ENCODE data around the gene HS6ST1. TPM values are rescaled to one million over a fixed set of nuclear protein-coding genes. Genes with fewer than 3 reads are reported as not detected.

Gene HS6ST1
- total RNA-seq, 1 donor from 2014 or later: 26.8 TPM

DNA sequence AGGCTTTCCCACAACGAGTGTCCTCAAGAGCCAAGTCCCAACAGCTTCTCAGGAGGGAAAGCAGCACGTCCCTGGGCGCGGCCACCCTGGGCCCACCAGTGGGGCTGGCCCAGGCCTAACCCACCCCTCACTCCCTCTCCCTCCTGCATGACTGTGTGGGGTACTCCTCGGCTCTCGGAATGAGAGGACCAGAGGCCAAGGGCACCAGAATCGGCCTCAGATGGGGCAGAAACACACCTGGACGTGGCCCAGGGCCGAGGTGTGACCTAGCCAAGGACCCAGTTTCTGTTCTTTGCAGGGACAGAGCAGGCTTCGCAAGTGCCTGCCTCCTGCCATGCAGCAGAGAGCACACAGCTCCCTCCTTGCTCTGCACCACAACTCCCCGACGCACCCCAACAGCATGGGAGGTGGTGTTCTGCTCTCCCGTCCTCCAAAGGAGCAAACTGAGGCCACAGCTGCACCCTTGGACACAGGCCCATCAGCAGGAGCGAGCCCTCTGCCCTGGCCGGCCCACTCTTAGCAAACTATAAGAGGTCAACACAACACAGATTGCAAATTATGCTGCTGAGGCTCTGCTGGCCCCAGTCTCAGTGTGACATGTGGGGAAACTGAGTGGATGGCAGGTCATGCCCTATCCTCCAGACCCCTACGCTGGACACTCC lies 19.7 kb downstream of the HS6ST1 start:
- DNase-seq: no peak

DNA sequence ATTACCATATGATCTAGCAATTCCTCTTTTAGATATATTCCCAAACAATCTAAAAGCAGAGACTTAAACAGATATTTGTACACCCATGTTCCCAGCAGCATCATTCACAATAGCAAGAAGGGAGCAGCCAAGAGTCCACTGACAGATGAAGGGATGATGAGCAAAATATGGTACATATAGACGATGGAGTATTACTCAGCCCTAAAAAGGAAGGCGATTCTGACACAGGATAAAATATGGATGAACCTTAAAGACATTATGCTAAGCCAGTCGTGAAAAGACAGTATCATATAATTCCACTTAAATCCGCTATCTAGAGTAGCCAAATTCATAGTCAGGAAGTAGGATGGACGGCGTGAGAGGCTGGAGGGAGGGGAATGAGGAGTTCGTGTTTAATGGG lies 20.4 kb downstream of the HS6ST1 start:
- no peak for DNase-seq

- no peak for DNase-seq
Observed at GRCh38 chr2:128293870-128294455, 24.7 kb downstream of the HS6ST1 start.

GRCh38 chr2:128293426-128293755 lies 25.3 kb downstream of the HS6ST1 start:
- DNase-seq: no peak

- peak; percentile 82 for DNase-seq
Observed at GRCh38 chr2:128292599-128293425, 25.9 kb downstream of the HS6ST1 start.

GRCh38 chr2:128291844-128292598 lies 26.6 kb downstream of the HS6ST1 start:
- DNase-seq: no peak

DNA sequence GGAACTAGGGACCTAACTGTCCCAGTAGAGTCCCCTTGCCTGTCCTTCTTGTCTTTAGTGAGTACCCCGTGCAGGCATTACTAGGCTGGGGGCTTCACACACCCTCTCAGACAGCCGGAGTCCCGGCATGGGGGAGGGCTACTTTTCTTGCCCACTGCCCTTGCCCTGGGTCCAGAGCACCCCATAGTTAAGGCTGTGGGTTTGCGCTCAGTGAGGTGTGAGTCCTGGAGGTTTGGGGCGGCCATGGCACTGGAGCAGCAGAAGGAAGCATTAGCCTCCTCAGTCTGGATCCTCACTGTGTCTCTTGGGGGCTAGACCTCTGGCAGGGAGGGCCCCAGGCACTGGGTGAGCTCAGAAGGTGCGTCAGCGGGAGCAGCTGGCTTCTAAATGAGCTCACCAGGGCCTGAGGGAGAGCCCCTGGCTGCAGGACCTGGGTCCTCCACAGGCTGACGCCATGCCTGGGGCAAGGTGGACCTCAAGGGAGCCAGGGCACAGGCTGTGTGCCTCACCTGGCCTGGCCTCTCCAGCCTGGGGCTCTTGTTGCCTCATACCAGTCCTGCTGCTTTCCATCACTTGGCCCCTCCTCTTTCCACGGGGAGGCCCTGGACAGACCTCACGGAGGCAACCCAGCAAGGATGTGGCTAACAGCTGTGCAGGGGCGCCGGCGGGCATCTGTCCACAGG lies 27.4 kb downstream of the HS6ST1 start:
- DNase-seq: no peak

- no peak for DNase-seq
Observed at GRCh38 chr2:128290356-128290755, 28.3 kb downstream of the HS6ST1 start.

GRCh38 chr2:128289439-128289838 lies 29.2 kb downstream of the HS6ST1 start:
- DNase-seq: no peak

DNA sequence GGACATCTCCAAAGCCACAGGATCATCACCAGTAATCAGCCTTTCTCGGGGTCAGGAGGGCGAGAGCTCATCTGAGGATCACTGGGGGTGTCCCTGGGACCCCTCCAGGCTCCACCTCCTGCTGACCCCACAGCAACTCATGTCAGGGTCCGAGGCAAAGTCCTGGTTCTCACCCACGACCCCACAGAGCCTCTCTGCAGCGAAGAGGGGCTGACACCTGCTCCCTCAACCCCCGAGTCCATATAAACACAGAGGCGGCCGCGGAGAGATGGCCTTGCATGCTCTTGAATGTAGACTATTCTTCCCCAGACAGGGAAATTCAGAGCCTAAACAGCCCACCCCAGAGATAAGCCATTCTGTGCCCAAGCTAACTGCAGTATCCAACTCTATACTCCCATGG lies 29.9 kb downstream of the HS6ST1 start:
- DNase-seq: no peak

DNA sequence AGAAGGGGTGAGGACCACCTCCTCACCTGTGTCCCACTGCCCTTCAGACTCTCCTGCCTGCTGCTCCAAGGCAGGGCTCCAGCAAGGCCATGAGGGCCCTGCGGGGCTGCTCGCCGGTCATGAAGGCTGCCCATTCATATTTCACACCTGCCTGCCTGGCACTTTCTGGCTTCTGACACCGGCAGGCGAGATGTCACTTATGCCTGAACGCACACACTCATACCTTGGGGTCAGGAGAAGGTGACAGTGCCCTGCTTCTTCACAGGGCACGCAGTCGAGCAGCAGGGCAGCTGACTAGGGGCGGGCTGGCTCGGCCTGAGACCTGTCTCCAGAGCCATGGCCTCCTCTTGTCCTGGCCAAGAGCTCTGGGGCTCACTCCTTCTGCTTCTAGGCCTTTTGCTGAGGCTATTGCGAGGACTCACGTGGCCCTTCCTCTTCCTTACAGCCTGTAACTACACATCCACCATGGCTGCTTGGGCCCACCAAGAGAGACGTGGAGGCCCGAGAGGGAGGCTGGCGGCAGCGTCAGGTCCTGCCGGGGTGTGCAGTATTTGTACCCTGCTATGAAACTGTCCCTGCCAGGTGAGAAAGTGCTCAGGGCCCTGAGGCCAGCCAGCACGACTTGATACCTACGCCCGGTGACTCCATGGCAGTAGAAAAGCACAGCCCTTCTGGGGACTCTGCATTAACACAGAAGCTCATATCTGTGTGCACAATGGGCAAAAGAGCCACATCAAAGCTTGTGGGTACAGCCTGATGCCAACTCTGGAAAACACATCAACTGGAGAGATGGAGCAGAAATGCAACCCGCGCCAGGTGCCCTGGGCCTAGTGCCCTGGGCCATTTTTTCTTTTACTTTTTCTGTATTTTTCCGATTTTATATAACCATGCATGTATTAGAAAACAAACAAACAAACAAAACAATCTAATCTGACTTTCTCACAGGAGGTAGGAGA lies 30.6 kb downstream of the HS6ST1 start:
- no peak for DNase-seq

DNA sequence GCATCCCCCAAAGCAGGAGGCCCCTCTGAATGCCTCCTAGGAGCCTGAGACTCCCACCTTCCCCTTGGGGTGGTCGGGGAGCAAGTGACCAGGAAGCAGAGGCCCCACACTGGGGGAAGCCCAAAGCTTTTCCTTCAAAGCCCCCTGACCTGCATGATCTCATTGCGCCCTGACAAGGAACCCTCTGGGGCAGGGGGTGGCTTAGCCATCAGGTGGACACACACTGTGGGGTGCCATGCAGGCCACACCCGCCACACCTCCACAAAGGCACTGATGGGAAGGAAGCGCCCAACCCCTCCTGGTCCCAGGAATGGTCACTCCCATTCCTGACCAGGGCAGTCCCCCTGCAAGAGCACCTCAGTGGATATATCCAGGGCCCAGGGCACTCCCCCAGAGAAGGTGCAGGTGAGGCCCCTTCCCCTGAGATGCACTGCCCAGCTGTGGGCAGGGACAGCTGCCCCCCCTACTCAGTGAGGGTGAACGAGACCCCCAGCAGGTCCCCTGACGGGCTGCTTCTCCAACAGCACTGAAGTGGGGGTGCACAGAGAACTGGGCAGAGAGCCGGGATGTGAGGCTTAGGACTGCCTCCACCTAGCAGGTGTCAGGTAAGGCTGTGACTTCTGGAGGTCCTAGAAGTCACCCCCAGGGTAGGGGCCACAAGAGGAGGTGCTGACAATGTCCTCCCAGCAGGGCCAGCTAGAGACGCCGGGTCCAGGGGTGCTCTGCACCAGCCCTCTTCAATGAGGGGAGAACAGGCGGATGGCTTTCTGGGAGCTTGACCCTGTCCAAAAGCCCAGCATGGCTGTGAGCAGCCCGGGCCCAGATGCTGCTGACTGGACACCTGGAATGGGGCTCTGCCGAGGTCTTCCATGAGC lies 31.5 kb downstream of the HS6ST1 start:
- DNase-seq: no peak

GRCh38 chr2:128286011-128286721 lies 32.5 kb downstream of the HS6ST1 start:
- DNase-seq: no peak

GRCh38 chr2:128285329-128285931 lies 33.2 kb downstream of the HS6ST1 start:
- no peak for DNase-seq

DNA sequence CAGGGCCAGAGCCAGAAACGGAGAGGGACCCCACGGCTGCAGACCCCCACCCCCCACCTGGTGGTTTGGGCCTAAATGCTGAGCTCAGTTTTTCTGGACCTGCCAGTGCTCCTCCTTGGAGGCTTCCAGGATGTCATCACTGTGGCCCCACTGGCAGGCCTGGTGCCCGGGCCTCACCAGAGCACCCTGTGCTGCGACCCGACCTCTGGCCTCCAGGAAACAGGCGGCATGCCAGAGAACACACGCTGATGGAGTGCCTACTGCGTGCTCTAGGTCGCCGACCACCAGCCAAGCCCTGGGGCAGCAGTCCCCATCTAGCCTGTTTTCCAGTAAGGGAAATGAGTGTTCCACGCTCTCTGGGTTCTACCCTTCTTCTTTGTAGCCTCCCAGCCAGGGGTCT lies 33.8 kb downstream of the HS6ST1 start:
- DNase-seq: no peak

GRCh38 chr2:128284037-128284441 lies 34.6 kb downstream of the HS6ST1 start:
- no peak for DNase-seq

DNA sequence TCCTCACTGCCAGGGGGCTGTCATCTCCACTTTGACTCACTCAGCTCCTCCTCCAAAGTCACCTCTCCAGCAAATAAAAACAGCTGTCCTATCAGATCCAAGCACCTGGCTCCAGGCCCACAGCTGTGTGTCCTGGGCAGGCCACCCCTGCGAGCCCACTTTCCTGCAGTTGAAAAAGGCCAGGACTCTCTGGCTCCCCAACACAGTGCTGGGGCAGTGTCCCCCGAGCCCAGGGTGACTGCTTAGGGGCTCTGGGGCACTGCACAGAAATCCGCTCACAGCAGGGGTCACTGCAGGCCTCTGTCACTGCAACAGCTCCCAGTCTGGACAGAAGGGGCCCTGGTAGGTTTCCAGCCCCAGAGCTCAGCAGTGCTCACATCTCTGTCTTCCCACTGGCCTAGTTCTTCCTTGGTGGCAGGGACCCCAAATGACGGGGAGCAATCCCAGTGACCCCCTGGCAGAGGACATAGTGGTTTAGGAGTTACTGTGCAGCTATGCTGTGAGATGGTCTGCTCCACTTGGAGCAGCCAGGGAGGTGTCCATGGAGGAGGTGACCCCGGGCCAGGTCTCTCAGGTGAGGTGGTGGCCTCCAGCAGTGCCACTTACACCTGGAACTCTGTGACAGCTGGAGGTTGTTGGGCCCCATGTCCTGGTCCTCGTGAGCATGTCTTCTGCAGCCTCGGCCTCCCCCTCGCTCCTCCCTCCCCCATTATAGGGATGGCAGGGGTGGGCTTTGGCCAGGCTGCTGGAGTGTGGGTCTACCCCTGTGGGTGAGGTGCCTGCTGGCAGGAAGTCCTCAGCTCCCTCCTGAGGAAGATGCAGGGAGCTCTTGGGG lies 35.5 kb downstream of the HS6ST1 start:
- DNase-seq: no peak

Data from tongue (tissue), 2 donors.